Pancreas (tissue), 10 donors: ENCODE results near the gene KLK7. TPM values are rescaled to one million over a fixed set of nuclear protein-coding genes. Genes with fewer than 3 reads are reported as not detected.
A peak's percentile ranks its signal among the peaks of the same experiment; 100 is the strongest.

Source experiments
- ATAC-seq, 4 donors: fragments of 200-7000 bp; cut with Tn5 transposase; one replicate each; pipeline versions ENCODE4 v1.8.0 to v1.9.1; 2020; ENCODE audit warnings: mild to moderate bottlenecking in 4 of 4, moderate library complexity in 4 of 4
- DNase-seq, 6 donors: peaks; one replicate each; pipeline ENCODE4 v3.0.0-alpha.2; 2020
- FAIRE-seq: peaks from 2 replicates; lab custom pipeline; 2012; peaks lifted over from hg19 to GRCh38; lab: Jason Lieb, UNC
- H3K27ac ChIP-seq, 4 donors: fragments of 200-600 bp; sonication (generic); 1 replicate in 3 of 4; 2 replicates in 1 of 4; pipeline versions ENCODE4 v1.5.0 to v1.8.0; 2020
- H3K27me3 ChIP-seq, 4 donors: fragments of 200-600 bp; one replicate each; pipeline ENCODE4 v1.8.0; 2021
- H3K36me3 ChIP-seq, 3 donors: fragments of 200-600 bp; sonication (generic) in 1 of 3; one replicate each; pipeline versions ENCODE4 v1.5.0 to v1.8.0; 2020 to 2021
- H3K4me1 ChIP-seq, 3 donors: fragments of 200-600 bp; one replicate each; pipeline ENCODE4 v1.8.0; 2021
- H3K4me3 ChIP-seq, 4 donors: fragments of 200-600 bp; sonication (generic) in 2 of 4; one replicate each; pipeline versions ENCODE4 v1.5.0 to v1.8.0; 2020 to 2021
- H3K9me3 ChIP-seq, 4 donors: fragments of 200-600 bp; one replicate each; pipeline ENCODE4 v1.8.0; 2021
- CTCF ChIP-seq, 4 donors: fragments of 200-600 bp; sonication (generic) in 3 of 4; IDR thresholded peaks; one replicate each; pipeline versions ENCODE4 v1.5.0 to v1.8.0; 2021; ENCODE audit warnings: antibody characterized with exemption in 4 of 4
- WGBS, 2 donors: extraction: QIAGEN DNeasy Blood & Tissue Kit; methylation state at CpG; one replicate each; pipeline ENCODE4 v1.1.7; 2013; 5-methylcytosine and 5-hydroxymethylcytosine counted together
- intact Hi-C, 3 donors: fragments of 100-400 bp; cut with DNase I; formaldehyde crosslinking; loops; one replicate each; pipeline versions ENCODE4 v1.11.1 to v1.14.2; 2022
- polyA plus RNA-seq, 2 donors: library from polyadenylated mRNA; stranded (reverse); fragments of 200-250 nt; gene quantifications; one replicate each; pipeline ENCODE4 v1.2.3, GENCODE V29; 2013
- total RNA-seq, 6 donors: library from RNA; stranded (reverse); fragmentation: NEBNext Ultra II Directional in 4 of 6; extraction: Animal tissue kit (Norgen Biotek cat#: 25700) in 4 of 6; gene quantifications; one replicate each; pipeline versions ENCODE4 v1.2.1 to v1.2.4, GENCODE V29; 2021 to 2023
- donor health status: healthy with polysubstance abuse.
- donor health status: DM: no; HTN: no; CAD: no; lungs with moderate emphysema.
- donor health status: DM: no; HTN: no; CAD: no.
- donor health status: control.
- donor health status: control.
- donor health status: Bipolar disorder and iron deficiency.
- donor health status: DM: yes; HTN: yes; CAD: no.
- donor health status: DM: no; HTN: no; CAD: no.
- donor health status: DM: no; HTN: no; CAD: no.
- donor health status: DM: yes; HTN: yes; CAD: no.

KLK7 gene
- total and polyA plus RNA-seq, 8 donors = 0.46 TPM; not detected in 7

- H3K4me3 ChIP-seq = no peak overlapping the region
- no peak for FAIRE-seq
- intact Hi-C loops = loop anchor here in 1 of 3 donors (5.0 kb wide), 1 partner anchor 159 kb away; no protein-coding TSS in a partner anchor
- no peaks in the 10 kb centered on the region for H3K36me3 ChIP-seq
- no peak for DNase-seq
- H3K27me3 ChIP-seq = peaks cover 0 to 13% (median 0%) of the 10 kb centered on the region in 4 donors
- 53 to 64% methylated on average over 8 of the region's 8 CpGs for WGBS, 2 donors
- no peak for ATAC-seq
- H3K4me1 ChIP-seq = no peaks in the 10 kb centered on the region
- no peak for TF ChIP-seq CTCF (IDR thresholded peaks at IDR 0.05)
- no peaks in the 10 kb centered on the region for H3K9me3 ChIP-seq
- H3K27ac ChIP-seq = no peak overlapping the region
Observed at GRCh38 chr19:50933640-50934039, 50.1 kb downstream of the KLK7 start.

DNA sequence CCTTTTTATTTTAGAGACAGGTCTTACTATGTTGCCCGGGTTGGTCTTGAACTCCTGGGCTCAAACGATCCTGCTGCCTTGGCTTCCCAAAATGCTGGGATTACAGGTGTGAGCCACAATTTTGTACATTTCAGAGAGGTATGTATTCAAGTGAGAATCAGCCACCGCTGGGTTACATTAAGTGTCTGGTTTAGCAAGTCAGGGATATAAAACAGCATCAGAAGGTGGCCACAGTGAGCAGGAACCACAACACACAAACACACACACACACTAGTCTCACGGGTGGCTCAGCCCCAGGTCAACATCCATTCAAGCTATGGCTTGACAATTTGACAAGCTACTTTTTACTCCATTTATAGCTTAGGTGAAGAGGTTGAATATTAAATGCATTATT lies 51.0 kb downstream of the KLK7 start:
- DNase-seq (no peak), FAIRE-seq (no peak), ATAC-seq (no peak)
- TF ChIP-seq CTCF (IDR thresholded peaks at IDR 0.05) = no peak
- no peaks in the 10 kb centered on the region for H3K9me3 ChIP-seq
- peaks cover 0 to 19% (median 0%) of the 10 kb centered on the region in 4 donors for H3K27me3 ChIP-seq
- 35 to 51% methylated on average over 4 of the region's 4 CpGs for WGBS, 2 donors
- H3K4me3 ChIP-seq = no peak overlapping the region
- intact Hi-C loops = loop anchor here in 1 of 3 donors (5.0 kb wide), 1 partner anchor 160 kb away; no protein-coding TSS in a partner anchor
- H3K4me1 ChIP-seq = no peaks in the 10 kb centered on the region
- H3K27ac ChIP-seq = no peak overlapping the region
- H3K36me3 ChIP-seq = no peaks in the 10 kb centered on the region

- TF ChIP-seq CTCF (IDR thresholded peaks at IDR 0.05) = no peak
- 54 to 71% methylated on average over 11 of the region's 11 CpGs for WGBS, 2 donors
- peaks cover 0 to 24% (median 0%) of the 10 kb centered on the region in 4 donors for H3K27me3 ChIP-seq
- H3K36me3 ChIP-seq = no peaks in the 10 kb centered on the region
- peak in 1 of 6 donors; percentile 8 for DNase-seq
- no peaks in the 10 kb centered on the region for H3K9me3 ChIP-seq
- H3K27ac ChIP-seq = no peak overlapping the region
- no peak for ATAC-seq
- no peak for FAIRE-seq
- H3K4me1 ChIP-seq = no peaks in the 10 kb centered on the region
- intact Hi-C loops = loop anchor here in 1 of 3 donors (5.0 kb wide), 1 partner anchor 160 kb away; no protein-coding TSS in a partner anchor
- no peak overlapping the region for H3K4me3 ChIP-seq
Observed at GRCh38 chr19:50932018-50932689, 51.6 kb downstream of the KLK7 start.

GRCh38 chr19:50931023-50931422 lies 52.7 kb downstream of the KLK7 start:
- FAIRE-seq = no peak
- Histone ChIP-seq H3K27ac (no peak overlapping the region), H3K4me1 (no peaks in the 10 kb centered on the region), H3K36me3 (no peaks in the 10 kb centered on the region), H3K9me3 (no peaks in the 10 kb centered on the region), H3K27me3 (peaks cover 0 to 31% (median 0%) of the 10 kb centered on the region in 4 donors), H3K4me3 (no peak overlapping the region)
- no peak for DNase-seq
- intact Hi-C loops = loop anchor here in 1 of 3 donors (5.0 kb wide), 1 partner anchor 161 kb away; no protein-coding TSS in a partner anchor
- no peak for TF ChIP-seq CTCF (IDR thresholded peaks at IDR 0.05)
- ATAC-seq = no peak

- 44 to 56% methylated on average over 5 of the region's 5 CpGs for WGBS, 2 donors
- no peaks in the 10 kb centered on the region for H3K9me3 ChIP-seq
- peaks cover 0 to 31% (median 0%) of the 10 kb centered on the region in 4 donors for H3K27me3 ChIP-seq
- FAIRE-seq = no peak
- no peak overlapping the region for H3K4me3 ChIP-seq
- ATAC-seq = no peak
- H3K4me1 ChIP-seq = no peaks in the 10 kb centered on the region
- no peak for DNase-seq
- H3K36me3 ChIP-seq = no peaks in the 10 kb centered on the region
- no peak for TF ChIP-seq CTCF (IDR thresholded peaks at IDR 0.05)
- H3K27ac ChIP-seq = no peak overlapping the region
- intact Hi-C loops = no loop called here
Observed at GRCh38 chr19:50928831-50929230, 54.9 kb downstream of the KLK7 start.
